H1 (cell line): ENCODE results near the gene CTSA. TPM values are rescaled to one million over a fixed set of nuclear protein-coding genes. Genes with fewer than 3 reads are reported as not detected.
A peak's percentile ranks its signal among the peaks of the same experiment; 100 is the strongest.

Experiments used
- CTCF ChIA-PET: fragments of 300-600 bp; sonication (Branson Sonifier 250); formaldehyde crosslinking; loops from one replicate; lab custom pipeline; 2021; ENCODE audit not compliant: partially characterized antibody; lab: Charles Lee
- POLR2A ChIA-PET: fragments of 300-600 bp; sonication (Branson Sonifier 250); formaldehyde crosslinking; loops from one replicate; lab custom pipeline; 2021; ENCODE audit warnings: inconsistent platforms; ENCODE audit not compliant: partially characterized antibody; lab: Charles Lee
- DNase-seq, 2 experiments: peaks; one replicate each; pipeline versions ENCODE4 v3.0.0 to v3.0.0-alpha.2; 2010 to 2022; ENCODE audit warnings: low spot score in 2 of 2, low read depth in 1 of 2, mixed read lengths in 1 of 2
- FAIRE-seq: peaks from 2 replicates; lab custom pipeline; 2011; peaks lifted over from hg19 to GRCh38; lab: Jason Lieb, UNC
- H2AFZ ChIP-seq: 2 replicates; pipeline ENCODE4 v1.8.1; 2012; ENCODE audit warnings: low read length, inconsistent platforms
- H2AK5ac ChIP-seq: 2 replicates; pipeline ENCODE4 v1.6.1; 2013; ENCODE audit warnings: low read depth, low read length
- H2BK120ac ChIP-seq: replicated peaks from 2 replicates; pipeline ENCODE3; 2013; ENCODE audit warnings: low read depth, low read length, inconsistent platforms
- H2BK12ac ChIP-seq: 2 replicates; pipeline ENCODE4 v1.6.1; 2013; ENCODE audit warnings: low read depth, low read length
- H2BK15ac ChIP-seq: 2 replicates; pipeline ENCODE4 v1.6.1; 2013; ENCODE audit warnings: low read length
- H2BK20ac ChIP-seq: 2 replicates; pipeline ENCODE4 v1.6.1; 2013; ENCODE audit warnings: low read length
- H2BK5ac ChIP-seq: 2 replicates; pipeline ENCODE4 v1.6.1; 2013; ENCODE audit warnings: low read depth, low read length
- H3K14ac ChIP-seq: 2 replicates; pipeline ENCODE4 v1.6.1; 2013; ENCODE audit warnings: inconsistent platforms; ENCODE audit not compliant: insufficient read length
- H3K18ac ChIP-seq: 2 replicates; pipeline ENCODE4 v1.6.1; 2013; ENCODE audit warnings: low read length; ENCODE audit errors: extremely low read depth
- H3K23ac ChIP-seq: 2 replicates; pipeline ENCODE4 v1.6.1; 2013; ENCODE audit warnings: inconsistent platforms; ENCODE audit not compliant: insufficient read length
- H3K23me2 ChIP-seq: 2 replicates; pipeline ENCODE4 v1.6.1; 2013; ENCODE audit warnings: low read depth, low read length
- H3K27ac ChIP-seq: 2 replicates; pipeline ENCODE4 v1.6.1; 2011; ENCODE audit warnings: low read depth, low read length, inconsistent platforms
- H3K27me3 ChIP-seq, 4 experiments: replicated peaks in 1 of 4; 1 replicate in 1 of 4; 2 replicates in 3 of 4; pipeline versions ENCODE4 v1.6.1 to v1.8.1; 2011 to 2013; ENCODE audit warnings: low read length in 3 of 4, mild to moderate bottlenecking in 3 of 4, inconsistent platforms in 2 of 4, mixed read lengths in 2 of 4, moderate library complexity in 1 of 4; ENCODE audit not compliant: control insufficient read depth in 3 of 4, insufficient read depth in 3 of 4; ENCODE audit errors: extremely low read depth in 1 of 4
- H3K36me3 ChIP-seq, 4 experiments: 2 replicates each; pipeline versions ENCODE4 v1.6.1 to v1.8.1; 2011 to 2013; ENCODE audit warnings: mild to moderate bottlenecking in 4 of 4, low read length in 3 of 4, moderate library complexity in 2 of 4, control low read depth in 1 of 4, inconsistent platforms in 1 of 4; ENCODE audit not compliant: insufficient read depth in 4 of 4, control insufficient read depth in 2 of 4
- H3K4ac ChIP-seq: replicated peaks from 2 replicates; pipeline ENCODE3; 2013; ENCODE audit warnings: low read length, low read depth, mixed read lengths, inconsistent platforms; ENCODE audit not compliant: insufficient read length
- H3K4me1 ChIP-seq, 4 experiments: replicated peaks in 1 of 4; 1 replicate in 1 of 4; 2 replicates in 3 of 4; pipeline versions ENCODE4 v1.6.1 to v1.8.1; 2011 to 2013; ENCODE audit warnings: low read length in 3 of 4, inconsistent platforms in 2 of 4, mixed read lengths in 1 of 4; ENCODE audit not compliant: insufficient read depth in 4 of 4, control insufficient read depth in 3 of 4
- H3K4me2 ChIP-seq, 2 experiments: 2 replicates each; pipeline versions ENCODE4 v1.6.1 to v1.8.1; 2011 to 2013; ENCODE audit warnings: low read depth in 2 of 2, low read length in 2 of 2, control low read depth in 1 of 2, inconsistent platforms in 1 of 2, mild to moderate bottlenecking in 1 of 2; ENCODE audit not compliant: insufficient read depth in 1 of 2
- H3K4me3 ChIP-seq, 4 experiments: fragments of 200-600, 300-600 bp in 1 of 4; sonication (generic), shearing (Covaris generic), sonication (Bioruptor Twin) in 1 of 4; 2 replicates each; pipeline versions ENCODE4 v1.5.1 to v1.8.1; 2011 to 2016; ENCODE audit warnings: low read length in 4 of 4, low read depth in 3 of 4, control low read depth in 2 of 4, inconsistent platforms in 2 of 4, mild to moderate bottlenecking in 2 of 4, mixed read lengths in 1 of 4, moderate library complexity in 1 of 4; ENCODE audit not compliant: insufficient read depth in 2 of 4; ENCODE audit errors: extremely low read depth in 1 of 4
- H3K56ac ChIP-seq: replicated peaks from 2 replicates; pipeline ENCODE3; 2013; ENCODE audit warnings: low read depth, mild to moderate bottlenecking, mixed read lengths, low read length, inconsistent platforms; ENCODE audit not compliant: insufficient read length
- H3K79me1 ChIP-seq: 2 replicates; pipeline ENCODE4 v1.6.1; 2013; ENCODE audit warnings: low read depth, low read length, control low read depth
- H3K79me2 ChIP-seq, 2 experiments: 2 replicates each; pipeline versions ENCODE4 v1.6.1 to v1.8.1; 2012 to 2013; ENCODE audit warnings: low read length in 2 of 2, mild to moderate bottlenecking in 2 of 2, inconsistent platforms in 1 of 2; ENCODE audit not compliant: insufficient read depth in 2 of 2, control insufficient read depth in 1 of 2
- H3K9ac ChIP-seq, 4 experiments: replicated peaks in 1 of 4; 1 replicate in 1 of 4; 2 replicates in 3 of 4; pipeline versions ENCODE4 v1.6.1 to v1.8.1; 2011 to 2013; ENCODE audit warnings: low read depth in 3 of 4, low read length in 3 of 4, control low read depth in 2 of 4, mild to moderate bottlenecking in 2 of 4, moderate library complexity in 2 of 4, inconsistent platforms in 1 of 4; ENCODE audit errors: extremely low read depth in 1 of 4
- H3K9me3 ChIP-seq, 2 experiments: 2 replicates each; pipeline versions ENCODE4 v1.6.1 to v1.8.1; 2012 to 2013; ENCODE audit warnings: mild to moderate bottlenecking in 2 of 2, moderate library complexity in 2 of 2, control low read depth in 1 of 2, inconsistent platforms in 1 of 2, low read depth in 1 of 2, low read length in 1 of 2, mixed read lengths in 1 of 2; ENCODE audit not compliant: insufficient read depth in 2 of 2
- H4K20me1 ChIP-seq, 2 experiments: replicated peaks in 1 of 2; 2 replicates each; pipeline versions ENCODE3 to v1.8.1; 2011 to 2013; ENCODE audit warnings: inconsistent platforms in 2 of 2, low read length in 2 of 2, mild to moderate bottlenecking in 1 of 2; ENCODE audit not compliant: insufficient read depth in 2 of 2, control insufficient read depth in 1 of 2
- H4K5ac ChIP-seq: 2 replicates; pipeline ENCODE4 v1.6.1; 2013; ENCODE audit warnings: low read length, low read depth, mixed read lengths, inconsistent platforms; ENCODE audit not compliant: insufficient read length
- H4K8ac ChIP-seq: 2 replicates; pipeline ENCODE4 v1.8.0; 2013; ENCODE audit warnings: mild to moderate bottlenecking, moderate library complexity, low read length, inconsistent platforms; ENCODE audit not compliant: insufficient read depth; ENCODE audit errors: extremely low read depth
- H4K91ac ChIP-seq: replicated peaks from 2 replicates; pipeline ENCODE3; 2013; ENCODE audit warnings: low read length, mixed read lengths, inconsistent platforms; ENCODE audit not compliant: insufficient read length
- ASH2L ChIP-seq: fragments of 200-600, 300-600 bp; sonication (generic); IDR thresholded peaks from one replicate; pipeline ENCODE4 v1.7.1; 2017; ENCODE audit warnings: low read length
- CHD2 ChIP-seq: IDR thresholded peaks from 2 replicates; pipeline ENCODE4 v1.6.1; 2012; ENCODE audit warnings: low read length, improper control_type of control experiment
- CREB1 ChIP-seq: IDR thresholded peaks from 2 replicates; pipeline ENCODE4 v1.6.1; 2012; ENCODE audit warnings: inconsistent platforms
- E2F6 ChIP-seq: IDR thresholded peaks from 2 replicates; pipeline ENCODE4 v1.6.1; 2012; ENCODE audit warnings: inconsistent platforms
- HDAC2 ChIP-seq, 2 experiments: fragments of 300-600 bp in 1 of 2; sonication (generic) in 1 of 2; IDR thresholded peaks; 2 replicates each; pipeline ENCODE4 v1.6.1; 2011 to 2012; ENCODE audit warnings: low read depth in 2 of 2, low read length in 2 of 2, mild to moderate bottlenecking in 2 of 2, moderate library complexity in 2 of 2, borderline replicate concordance in 1 of 2, inconsistent platforms in 1 of 2
- POLR2AphosphoS5 ChIP-seq: IDR thresholded peaks from 2 replicates; pipeline ENCODE4 v1.6.1; 2011; ENCODE audit warnings: low read depth, low read length
- RBBP5 ChIP-seq: IDR thresholded peaks from 2 replicates; pipeline ENCODE4 v1.7.1; 2012; ENCODE audit warnings: low read depth, mild to moderate bottlenecking, inconsistent platforms, low read length, moderate library complexity, borderline replicate concordance
- SP4 ChIP-seq: IDR thresholded peaks from 2 replicates; pipeline ENCODE4 v1.6.1; 2012; ENCODE audit warnings: low read length, inconsistent platforms
- TAF7 ChIP-seq: optimal IDR thresholded peaks from 2 replicates; pipeline ENCODE3; 2011; ENCODE audit warnings: low read depth, mild to moderate bottlenecking, inconsistent platforms, low read length, moderate library complexity, borderline replicate concordance
- TCF12 ChIP-seq: IDR thresholded peaks from 2 replicates; pipeline ENCODE4 v1.6.1; 2011; ENCODE audit warnings: low read depth, mild to moderate bottlenecking, low read length
- WGBS, 2 experiments: shearing (Covaris generic) in 1 of 2; methylation state at CpG; one replicate each; pipeline versions ENCODE4 v1.1.6 to v1.1.7; 2013 to 2015; ENCODE audit warnings: low lambda C conversion rate in 2 of 2, mixed read lengths in 2 of 2, inconsistent platforms in 1 of 2, low coverage in 1 of 2, missing lambda C conversion rate in 1 of 2; ENCODE audit not compliant: insufficient replicate concordance in 2 of 2, insufficient coverage in 1 of 2, insufficient read length in 1 of 2; ENCODE audit errors: extremely low coverage in 1 of 2, missing lambda C conversion rate in 1 of 2; 5-methylcytosine and 5-hydroxymethylcytosine counted together
- polyA plus RNA-seq, 7 experiments: library from polyadenylated mRNA; depleted of rRNA in 3 of 7; stranded (reverse) in 5 of 7; unstranded in 2 of 7; fragments of >200 nt in 5 of 7; fragments of 200-250 nt in 2 of 7; gene quantifications; 1 replicate in 5 of 7; 2 replicates in 1 of 7; 4 replicates in 1 of 7; pipeline versions ENCODE4 v1.2.1 to v1.2.3, GENCODE V29; 2011 to 2013; ENCODE audit warnings: missing spikeins in 2 of 7, mixed read lengths in 2 of 7
- total RNA-seq: library from RNA; stranded (reverse); fragmentation: NEBNext Ultra II Directional; extraction: Animal tissue kit (Norgen Biotek cat#: 25700); gene quantifications from 2 replicates; pipeline ENCODE4 v1.2.1, GENCODE V29; 2021

CTSA gene
- total and polyA plus RNA-seq, 2 of the 8 experiments (the other 6 are each of a cell fraction or from before 2014, with no cell fraction given): 49.7 to 74.0 TPM

- WGBS, 2 experiments: 5% methylated on average over 74 of the region's 79 CpGs; no CpG with 5 or more reads in 1 of the 2 experiments
- no peaks in the 10 kb centered on the region for H3K27me3 ChIP-seq
- peak overlapping the region; percentile 47 to 71 (median 67); a peak in 6 of 7 replicates for H3K9ac ChIP-seq
- H2BK20ac ChIP-seq: no peak overlapping the region
- ChIA-PET POLR2A (interaction anchor here (0.7 to 11.2 kb wide), 32 partner anchors 8 to 91 kb away, joined by 3 to 172 read pairs (median 6); partner anchors contain the start of genes ACOT8, PCIF1, PLTP and SNX21), CTCF (interaction anchor here (0.6 to 6.3 kb wide), 37 partner anchors 8 to 569 kb away, joined by 3 to 40 read pairs (median 5); partner anchors contain the start of genes ACOT8, PCIF1, SNX21 and ZSWIM1)
- H3K79me1 ChIP-seq: peaks cover 3% of the 10 kb centered on the region; the same call in 1 of the 2 replicates
- peak overlapping the region; percentile 72 to 95 for H3K4me2 ChIP-seq
- H2BK15ac ChIP-seq: no peak overlapping the region
- no peak overlapping the region; the same call in 1 of the 2 replicates for H2AFZ ChIP-seq
- peak overlapping the region; percentile 38; the same call in 1 of the 2 replicates for H3K27ac ChIP-seq
- H3K4me1 ChIP-seq: peaks cover 0 to 10% (median 6%) of the 10 kb centered on the region in 4 experiments; a peak in 6 of 7 replicates
- H3K4me3 ChIP-seq: peak overlapping the region; percentile 55 to 79 (median 74)
- no peak overlapping the region for H3K23ac ChIP-seq
- peak overlapping the region; percentile 42 for H3K56ac ChIP-seq
- peaks cover 0 to 8% of the 10 kb centered on the region in 2 experiments for H4K20me1 ChIP-seq
- H4K8ac ChIP-seq: peak overlapping the region; percentile 97
- H4K91ac ChIP-seq: peak overlapping the region; percentile 74
- H2BK5ac ChIP-seq: peak overlapping the region; percentile 52; the same call in 1 of the 2 replicates
- peak overlapping the region; percentile 83 for H3K18ac ChIP-seq
- no peak overlapping the region for H2AK5ac ChIP-seq
- no peak overlapping the region for H3K14ac ChIP-seq
- H3K79me2 ChIP-seq: peaks cover 0 to 7% of the 10 kb centered on the region in 2 experiments; a peak in 1 of 4 replicates
- H3K23me2 ChIP-seq: peaks cover 15% of the 10 kb centered on the region; the same call in 1 of the 2 replicates
- no peaks in the 10 kb centered on the region for H3K9me3 ChIP-seq
- H3K4ac ChIP-seq: peak overlapping the region; percentile 94
- peak overlapping the region; percentile 68; the same call in 1 of the 2 replicates for H2BK12ac ChIP-seq
- H4K5ac ChIP-seq: peak overlapping the region; percentile 70
- peak; percentile 43 to 89 for DNase-seq
- H2BK120ac ChIP-seq: peak overlapping the region; percentile 43
- peaks cover 3 to 10% (median 7%) of the 10 kb centered on the region in 4 experiments; a peak in 7 of 8 replicates for H3K36me3 ChIP-seq
- no peak for FAIRE-seq
- TF ChIP-seq TCF12: no peak
- no peak for TF ChIP-seq CHD2
- TF ChIP-seq E2F6: peak; percentile 91
- peak; percentile 22; the same call in 1 of the 2 replicates for TF ChIP-seq CREB1
- peak; percentile 90 for TF ChIP-seq POLR2AphosphoS5
- no peak for TF ChIP-seq SP4
- TF ChIP-seq TAF7: no peak
- peak; percentile 53 for TF ChIP-seq ASH2L
- no peak for TF ChIP-seq RBBP5
- TF ChIP-seq HDAC2 (IDR thresholded peaks at IDR 0.05; ENCODE audit: borderline replicate concordance in 1 of 2, low read depth in 2 of 2, low read length in 2 of 2): no peak; a peak in 1 of 4 replicates
Observed at GRCh38 chr20:45890077-45890984, 804 bp upstream of the CTSA start.
